Astrocyte (in vitro differentiated cells and primary cell): Measurements from ENCODE around the gene KCNQ4.

Experiments
- EZH2 ChIP-seq: IDR thresholded peaks from 2 replicates; pipeline ENCODE4 v1.6.1; 2012; ENCODE audit warnings: mild to moderate bottlenecking, low read length, inconsistent platforms; ENCODE audit not compliant: insufficient read depth
- TF ChIP-seq, protein P1 (sequence below): IDR thresholded peaks from 2 replicates; pipeline ENCODE4 v1.5.1; 2011; ENCODE audit warnings: low read depth, mild to moderate bottlenecking, inconsistent platforms, low read length, moderate library complexity; ENCODE audit not compliant: insufficient read depth

GRCh38 chr1:40822890-40823289, 39.3 kb downstream of the KCNQ4 start:
- TF ChIP-seq, protein P1, sequence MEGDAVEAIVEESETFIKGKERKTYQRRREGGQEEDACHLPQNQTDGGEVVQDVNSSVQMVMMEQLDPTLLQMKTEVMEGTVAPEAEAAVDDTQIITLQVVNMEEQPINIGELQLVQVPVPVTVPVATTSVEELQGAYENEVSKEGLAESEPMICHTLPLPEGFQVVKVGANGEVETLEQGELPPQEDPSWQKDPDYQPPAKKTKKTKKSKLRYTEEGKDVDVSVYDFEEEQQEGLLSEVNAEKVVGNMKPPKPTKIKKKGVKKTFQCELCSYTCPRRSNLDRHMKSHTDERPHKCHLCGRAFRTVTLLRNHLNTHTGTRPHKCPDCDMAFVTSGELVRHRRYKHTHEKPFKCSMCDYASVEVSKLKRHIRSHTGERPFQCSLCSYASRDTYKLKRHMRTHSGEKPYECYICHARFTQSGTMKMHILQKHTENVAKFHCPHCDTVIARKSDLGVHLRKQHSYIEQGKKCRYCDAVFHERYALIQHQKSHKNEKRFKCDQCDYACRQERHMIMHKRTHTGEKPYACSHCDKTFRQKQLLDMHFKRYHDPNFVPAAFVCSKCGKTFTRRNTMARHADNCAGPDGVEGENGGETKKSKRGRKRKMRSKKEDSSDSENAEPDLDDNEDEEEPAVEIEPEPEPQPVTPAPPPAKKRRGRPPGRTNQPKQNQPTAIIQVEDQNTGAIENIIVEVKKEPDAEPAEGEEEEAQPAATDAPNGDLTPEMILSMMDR = no peak
- no peak for TF ChIP-seq EZH2
